Right forelimb (tissue), 1 donor: ENCODE results near the gene ZNF552.
"Not testable (repeated sequence)": the region's sequence is repeated elsewhere in the genome, so short reads cannot be mapped to it uniquely, and the experiment has no call there.

ENCODE experiments used
- DNase-seq: peaks from one replicate; pipeline ENCODE4 v3.0.0-alpha.2; 2018

ZNF552 gene

GRCh38 chr19:57817976-57818375, 3.3 kb upstream of the ZNF552 start:
- no peak for DNase-seq

- DNase-seq, result no peak
Measured at GRCh38 chr19:57816652-57817051, 1.9 kb upstream of the ZNF552 start.

DNA sequence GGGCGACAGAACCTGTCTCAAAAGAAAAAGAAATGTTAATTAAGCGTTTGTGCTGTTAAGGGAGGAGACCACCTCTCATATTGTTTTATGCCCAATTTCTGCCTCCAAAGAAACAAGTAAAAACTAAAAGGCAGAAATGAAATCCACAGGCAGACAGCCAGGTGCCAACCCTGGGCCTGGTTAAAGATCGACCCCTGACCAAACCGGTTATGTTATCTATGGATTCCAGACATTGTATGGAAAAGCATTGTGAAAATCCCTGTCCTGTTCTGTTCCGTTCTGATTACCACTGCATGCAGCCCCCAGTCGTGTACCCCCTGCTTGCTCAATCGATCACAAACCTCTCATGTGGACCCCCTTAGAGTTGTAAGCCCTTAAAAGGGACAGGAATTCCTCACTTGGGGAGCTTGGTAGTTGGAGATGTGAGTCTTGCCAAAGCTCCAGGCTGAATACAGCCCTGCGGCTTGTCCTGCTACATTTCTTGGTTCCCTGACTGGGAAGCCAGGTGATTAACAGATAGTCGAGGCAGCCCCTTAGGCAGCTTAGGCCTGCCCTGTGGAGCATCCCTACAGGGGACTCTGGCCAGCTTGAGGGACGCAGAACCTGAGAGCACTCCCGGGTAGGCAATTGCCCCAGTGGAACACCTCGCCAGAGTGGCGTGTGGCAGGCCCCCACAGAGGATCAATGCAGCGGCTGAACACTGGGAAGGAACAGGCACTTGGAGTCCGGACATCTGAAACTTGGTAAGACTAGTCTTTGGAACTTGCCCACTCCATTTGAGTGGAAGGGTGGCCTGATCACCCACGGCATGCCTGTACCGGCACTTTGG, 748 bp upstream of the ZNF552 start:
- DNase-seq, result no peak

DNA sequence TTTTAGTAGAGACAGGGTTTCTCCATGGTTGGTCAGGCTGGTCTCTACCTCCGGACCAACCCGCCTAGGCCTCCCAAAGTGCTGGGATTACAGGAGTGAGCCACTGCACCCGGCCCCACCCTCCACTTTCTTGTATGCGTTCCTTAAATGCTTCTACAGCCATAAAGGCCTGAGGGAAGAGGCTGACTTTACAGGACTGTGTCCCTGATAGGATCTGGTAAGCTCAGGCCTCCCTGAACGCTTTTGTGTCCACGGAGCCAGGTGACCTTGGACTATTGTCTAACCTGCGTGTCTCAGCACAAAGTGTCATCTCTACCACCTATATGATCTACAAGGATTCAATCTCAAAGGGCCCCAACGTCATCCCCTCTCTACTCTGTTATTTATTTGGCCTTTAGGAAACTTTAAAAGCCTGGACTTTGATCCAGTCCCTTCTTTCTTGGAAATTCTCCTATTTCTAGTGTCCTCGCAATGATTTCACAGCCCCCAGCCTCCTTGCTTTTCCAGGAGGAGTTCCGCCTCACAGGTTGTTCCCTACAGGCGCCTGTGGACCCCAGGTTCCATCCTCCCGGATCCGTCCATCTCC, 701 bp downstream of the ZNF552 start:
- DNase-seq, result no peak

DNA sequence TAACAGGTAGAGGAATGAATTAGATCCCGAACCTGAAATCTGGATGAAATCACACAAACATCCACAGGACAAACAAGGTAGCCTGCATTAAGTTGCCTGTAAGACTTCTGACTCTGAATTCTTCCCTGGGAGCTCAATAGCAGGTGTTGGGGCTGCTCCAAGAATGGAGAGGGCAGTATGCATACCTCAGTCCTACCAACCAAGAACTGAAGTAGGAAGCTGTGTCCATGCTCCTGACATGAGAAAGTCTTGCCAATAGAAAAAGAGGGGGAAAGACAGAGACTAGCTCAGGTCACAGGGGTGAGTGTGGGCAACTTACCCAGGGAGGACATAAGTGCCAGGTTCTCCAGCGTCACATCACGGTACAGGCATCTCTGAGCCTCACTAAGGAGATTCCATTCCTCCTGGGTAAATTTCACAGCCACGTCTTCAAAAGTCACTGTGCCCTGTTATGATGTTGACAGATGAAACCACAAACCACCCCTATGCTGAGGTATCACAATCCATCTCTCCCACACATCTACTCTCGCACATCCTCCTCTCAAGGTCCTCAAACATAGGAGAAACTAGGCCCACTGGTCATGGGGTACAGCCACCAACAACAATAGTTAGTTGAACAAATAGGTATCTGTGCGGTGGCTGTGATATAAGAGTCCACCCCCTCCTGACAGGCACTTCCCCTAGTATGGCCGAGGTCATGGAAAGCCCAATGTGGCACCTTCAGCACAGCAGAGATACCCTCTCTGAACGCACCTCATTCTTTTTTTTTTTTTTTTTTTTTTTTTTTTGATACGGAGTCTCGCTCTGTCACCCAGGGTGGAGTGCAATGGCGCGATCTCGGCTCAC, 1.5 kb downstream of the ZNF552 start:
- not testable (repeated sequence) for DNase-seq

GRCh38 chr19:57812226-57812625, 2.5 kb downstream of the ZNF552 start:
- no peak for DNase-seq

- DNase-seq, result not testable (repeated sequence)
Measured at GRCh38 chr19:57810410-57811295, 4.1 kb downstream of the ZNF552 start.

GRCh38 chr19:57807541-57807940, 7.2 kb downstream of the ZNF552 start:
- no peak for DNase-seq

- DNase-seq, result peak; percentile 72
Measured at GRCh38 chr19:57803594-57804325, 11.0 kb downstream of the ZNF552 start.

GRCh38 chr19:57803265-57803593, 11.5 kb downstream of the ZNF552 start:
- DNase-seq, result no peak

DNA sequence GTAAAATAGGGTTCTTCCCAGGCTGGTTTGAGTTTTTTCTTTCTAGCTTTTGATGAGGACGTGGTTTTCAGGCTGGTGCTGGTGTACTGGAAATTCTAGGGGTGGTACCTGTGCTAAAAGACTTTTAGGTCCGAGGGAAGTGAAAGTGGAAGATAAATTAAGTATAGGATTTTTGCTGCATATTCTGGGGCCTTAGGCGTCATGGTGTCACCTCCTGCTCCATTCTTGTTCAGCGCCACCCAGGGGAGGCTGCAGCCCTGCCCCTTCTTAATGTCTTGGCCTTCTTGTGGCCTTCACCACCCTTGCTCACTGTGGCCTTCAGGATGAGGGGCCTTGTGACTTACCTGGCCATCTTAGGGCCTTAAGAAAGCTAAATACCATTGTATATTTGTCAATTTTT, 12.4 kb downstream of the ZNF552 start:
- DNase-seq, result no peak

DNA sequence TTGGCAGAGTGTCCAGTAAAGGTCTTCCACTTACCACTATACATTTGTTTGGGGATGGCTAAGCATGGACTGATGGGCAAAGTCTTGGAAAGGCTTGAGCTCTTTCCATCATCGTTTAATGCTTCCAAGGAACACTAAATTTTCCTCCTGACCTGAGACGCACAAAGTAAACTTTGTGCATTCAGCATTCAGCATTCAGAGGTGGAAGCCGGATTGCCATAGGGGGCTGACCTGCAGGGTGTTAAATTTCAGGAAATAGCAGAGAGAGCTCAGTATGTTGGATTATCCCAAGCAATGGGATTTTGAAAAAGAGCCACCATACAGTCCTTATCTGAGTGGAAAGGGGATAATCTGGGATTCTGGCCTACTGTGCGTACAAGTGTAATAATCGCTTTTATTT, 14.0 kb downstream of the ZNF552 start:
- no peak for DNase-seq

DNA sequence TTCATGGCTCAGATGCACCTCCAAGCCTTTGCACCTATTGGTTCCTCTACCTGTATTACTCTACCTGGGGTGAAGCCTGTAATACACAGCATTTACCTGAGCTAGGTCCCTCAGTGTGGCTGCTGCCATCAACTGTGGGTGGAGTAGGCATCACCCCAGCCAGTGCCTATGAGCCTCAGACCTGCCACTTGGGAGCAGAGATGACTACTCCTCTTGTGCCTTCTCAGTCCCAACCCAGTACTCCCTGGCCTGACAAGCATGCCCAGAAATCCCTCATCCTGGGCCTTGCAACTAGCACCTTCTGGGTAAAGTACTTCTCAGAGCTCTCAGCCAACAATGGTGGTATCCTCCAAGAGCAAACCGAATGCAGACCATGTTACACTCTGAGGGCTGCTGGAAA, 18.1 kb downstream of the ZNF552 start:
- not testable (repeated sequence) for DNase-seq

GRCh38 chr19:57789288-57789687, 25.4 kb downstream of the ZNF552 start:
- DNase-seq, result no peak

- DNase-seq, result no peak
Measured at GRCh38 chr19:57788114-57788692, 26.5 kb downstream of the ZNF552 start.

- DNase-seq, result no peak
Measured at GRCh38 chr19:57786906-57787305, 27.8 kb downstream of the ZNF552 start.

GRCh38 chr19:57786286-57786685, 28.4 kb downstream of the ZNF552 start:
- no peak for DNase-seq

GRCh38 chr19:57779220-57779845, 35.4 kb downstream of the ZNF552 start:
- no peak for DNase-seq

DNA sequence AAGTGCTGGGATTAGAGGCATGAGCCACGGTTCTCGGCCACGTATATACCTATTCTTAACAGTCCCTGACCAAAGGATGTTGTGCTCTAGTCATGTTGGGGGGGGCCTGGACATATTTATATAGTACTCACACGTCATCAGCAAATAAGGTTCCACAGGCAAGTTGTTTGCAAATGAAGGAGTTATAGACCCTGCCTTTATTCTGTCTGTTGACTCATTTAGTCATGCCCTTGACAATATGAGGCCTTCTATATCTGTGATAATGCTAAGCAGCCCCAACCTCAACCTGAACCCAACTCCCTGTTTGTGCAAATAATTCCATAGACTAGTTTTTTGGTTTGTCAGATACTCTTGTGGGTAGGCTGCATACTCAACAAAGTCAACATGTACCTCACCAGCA, 36.4 kb downstream of the ZNF552 start:
- no peak for DNase-seq

DNA sequence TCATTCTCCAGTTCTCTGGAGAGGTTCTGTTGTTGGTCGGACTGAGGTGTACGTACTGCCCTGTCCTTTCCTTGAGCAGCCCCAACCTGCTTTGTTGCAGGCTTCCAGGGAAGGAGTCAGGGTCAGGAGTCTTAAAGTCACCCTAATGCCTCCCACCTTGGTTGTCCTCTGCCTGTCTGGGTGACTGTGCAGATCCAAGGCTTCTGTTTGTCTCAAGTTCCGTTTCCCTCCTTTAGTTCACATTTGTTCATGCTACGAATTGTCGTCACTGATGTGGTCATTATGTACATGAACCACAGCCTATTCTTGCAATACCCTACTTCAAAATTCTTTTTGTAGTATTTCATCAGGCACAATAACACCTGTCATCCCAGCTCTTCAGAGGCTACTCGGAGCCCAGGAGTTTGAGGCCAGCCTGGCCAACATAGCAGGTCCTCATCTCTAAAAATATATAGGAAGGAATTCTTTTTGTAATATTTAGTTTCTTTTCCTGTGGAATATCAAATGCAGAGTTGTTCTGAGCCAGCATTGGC, 37.9 kb downstream of the ZNF552 start:
- no peak for DNase-seq

GRCh38 chr19:57773488-57773887, 41.2 kb downstream of the ZNF552 start:
- DNase-seq, result no peak
